Activated T-helper 1 cell treated with Interleukin-2 at 50 U/mL for 16 hours (primary cell): Measurements from ENCODE around the gene ZBED4.

Experiments used
- DNase-seq: peaks from one replicate; pipeline ENCODE4 v3.0.0-alpha.2; 2020; ENCODE audit warnings: low read depth

ZBED4 gene

DNA sequence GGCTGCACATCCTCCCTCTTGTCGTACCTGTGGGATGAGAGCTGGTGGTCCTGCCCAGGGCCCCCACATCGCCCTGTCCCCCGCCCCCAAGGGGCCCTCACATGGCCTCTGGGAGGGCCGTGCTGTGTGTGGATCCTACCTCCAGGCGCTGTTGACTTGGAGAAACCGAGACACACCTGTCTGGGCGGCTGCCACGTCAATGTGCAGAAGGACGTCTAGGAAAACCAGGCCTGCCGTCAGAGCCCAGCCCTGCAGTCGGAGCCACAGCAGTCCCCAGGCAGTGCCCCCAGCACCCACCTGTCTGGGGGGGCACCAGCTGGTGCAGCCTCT, 50.4 kb downstream of the ZBED4 start:
- no peak for DNase-seq

DNA sequence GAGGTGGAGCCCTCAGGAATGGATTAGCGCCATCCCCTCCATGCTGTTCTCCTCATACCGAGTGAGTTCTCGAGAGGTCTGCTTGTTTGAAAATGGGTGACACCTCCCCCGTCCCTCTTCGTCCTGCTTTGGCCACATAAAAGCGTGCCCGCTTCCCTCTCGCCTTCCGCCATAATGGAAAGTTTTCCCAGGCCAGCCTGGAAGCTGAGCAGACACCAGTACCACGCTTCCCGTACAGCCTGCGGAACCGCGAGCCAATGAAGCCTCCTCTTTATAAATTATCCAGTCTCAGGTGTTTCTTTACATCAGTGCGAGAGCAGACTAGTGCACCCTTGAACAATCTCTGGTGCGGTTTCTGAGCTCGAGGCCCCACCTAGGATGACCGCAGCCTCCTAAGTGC, 51.8 kb downstream of the ZBED4 start:
- no peak for DNase-seq

DNA sequence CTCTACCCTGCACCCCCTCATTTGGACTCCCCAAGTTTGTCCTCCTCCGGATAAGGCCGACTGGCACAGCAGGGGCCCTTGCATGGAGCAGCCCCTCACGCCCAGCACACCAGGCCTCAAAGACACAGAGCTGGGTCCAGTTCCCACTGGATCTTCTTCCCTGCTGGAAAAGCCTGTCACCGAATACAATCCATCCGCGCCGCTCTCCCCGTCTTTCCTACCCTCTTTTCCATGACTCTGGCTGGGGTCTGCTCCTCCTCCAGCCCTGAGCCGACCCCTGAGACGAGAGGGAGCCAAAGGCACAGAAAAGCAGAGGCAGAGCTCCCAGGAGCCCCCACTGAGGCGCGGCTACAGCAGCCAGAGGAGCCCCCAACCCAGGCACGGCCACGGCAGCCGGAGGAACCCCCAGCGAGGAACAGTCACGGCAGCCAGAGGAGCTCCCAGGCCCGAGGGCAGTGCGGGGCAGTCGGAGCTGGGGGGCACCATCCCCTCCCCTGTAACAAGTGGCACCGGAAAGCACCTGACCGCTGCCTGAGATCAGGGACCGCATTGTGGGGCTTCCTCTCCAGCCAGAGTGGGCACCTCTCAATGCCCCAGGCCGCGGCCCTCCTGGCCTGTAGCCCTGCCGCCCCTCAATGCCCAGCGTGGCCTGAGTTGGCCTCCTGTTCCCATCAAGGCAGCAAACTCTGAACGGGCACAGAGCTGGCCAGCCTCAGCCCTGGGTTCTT, 52.6 kb downstream of the ZBED4 start:
- DNase-seq, result no peak

DNA sequence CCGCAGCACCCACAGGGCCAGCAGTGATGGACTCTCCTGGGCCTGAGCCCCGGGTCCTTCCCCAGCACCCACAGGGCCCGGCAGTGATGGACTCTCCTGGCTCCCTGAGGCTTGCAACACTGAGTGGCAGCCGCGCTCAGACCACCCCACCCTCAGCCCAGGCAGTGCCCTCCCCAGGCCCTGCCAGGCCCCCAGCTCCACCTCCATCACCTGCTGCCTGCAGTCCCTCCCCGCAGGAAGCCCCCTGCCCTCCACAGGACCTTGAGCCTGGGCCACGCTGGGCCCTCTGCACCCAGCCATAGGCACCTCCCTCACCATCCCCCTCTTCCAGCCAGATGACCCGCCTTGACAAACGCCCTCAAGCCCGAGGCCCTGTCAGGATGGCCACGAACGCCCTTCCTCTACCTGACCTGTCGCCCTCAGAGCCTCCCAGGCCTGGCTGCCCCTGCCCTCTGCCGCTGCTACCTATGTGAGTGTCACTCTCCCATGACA, 53.2 kb downstream of the ZBED4 start:
- no peak for DNase-seq

DNA sequence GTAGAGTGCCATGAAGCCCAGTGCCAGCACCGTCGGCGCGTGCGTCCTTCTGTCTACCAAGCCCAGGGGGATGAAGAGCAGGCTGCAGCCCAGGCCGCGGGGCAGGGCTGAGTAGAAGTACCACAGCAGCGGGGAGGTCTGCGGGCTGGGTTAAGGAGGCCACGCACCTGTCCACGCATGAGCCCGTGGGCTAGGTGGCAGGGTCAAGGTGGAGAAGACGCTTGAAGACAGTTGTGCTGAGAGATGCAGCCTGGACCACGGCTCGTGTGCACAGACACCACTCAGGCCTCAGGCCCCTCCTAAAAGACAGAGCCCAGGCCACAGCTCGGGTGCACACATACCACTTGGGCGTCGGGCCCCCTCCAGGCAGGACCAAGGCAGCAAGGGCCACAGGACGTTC, 54.2 kb downstream of the ZBED4 start:
- no peak for DNase-seq

DNA sequence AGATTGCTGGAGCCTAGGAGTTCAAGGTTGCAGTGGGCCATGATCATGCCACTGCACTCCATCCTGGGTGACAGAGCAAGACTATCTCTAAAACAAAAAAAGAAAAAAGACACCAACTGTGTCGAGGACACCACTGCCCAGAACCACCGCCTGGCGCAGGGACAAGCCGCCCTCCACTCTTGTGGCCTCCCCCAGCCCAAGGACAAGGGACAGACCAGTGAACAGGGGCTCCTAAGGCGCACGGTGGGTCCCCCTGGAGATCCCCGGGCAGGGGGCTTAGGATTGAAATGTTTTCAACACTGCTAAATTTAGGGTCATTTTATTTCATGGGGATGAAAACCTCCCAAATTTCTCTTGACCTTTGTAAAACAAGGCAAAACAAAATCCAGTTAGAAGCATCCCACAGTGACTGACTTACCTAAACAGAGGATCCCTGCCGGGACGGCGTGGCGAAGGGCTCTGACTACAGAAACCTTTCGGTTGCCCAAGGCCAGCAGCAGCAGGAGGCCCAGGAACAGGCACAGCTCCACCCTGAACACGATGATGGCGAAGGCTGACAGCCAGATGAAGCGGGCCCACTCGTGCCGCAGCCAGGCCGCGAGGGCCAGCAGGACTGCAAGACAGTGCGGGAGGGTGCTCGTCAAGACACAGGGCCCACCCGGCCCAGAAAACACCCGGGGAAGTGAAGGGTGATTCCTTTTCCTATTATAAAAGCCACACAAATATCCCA, 56.0 kb downstream of the ZBED4 start:
- DNase-seq, result no peak

DNA sequence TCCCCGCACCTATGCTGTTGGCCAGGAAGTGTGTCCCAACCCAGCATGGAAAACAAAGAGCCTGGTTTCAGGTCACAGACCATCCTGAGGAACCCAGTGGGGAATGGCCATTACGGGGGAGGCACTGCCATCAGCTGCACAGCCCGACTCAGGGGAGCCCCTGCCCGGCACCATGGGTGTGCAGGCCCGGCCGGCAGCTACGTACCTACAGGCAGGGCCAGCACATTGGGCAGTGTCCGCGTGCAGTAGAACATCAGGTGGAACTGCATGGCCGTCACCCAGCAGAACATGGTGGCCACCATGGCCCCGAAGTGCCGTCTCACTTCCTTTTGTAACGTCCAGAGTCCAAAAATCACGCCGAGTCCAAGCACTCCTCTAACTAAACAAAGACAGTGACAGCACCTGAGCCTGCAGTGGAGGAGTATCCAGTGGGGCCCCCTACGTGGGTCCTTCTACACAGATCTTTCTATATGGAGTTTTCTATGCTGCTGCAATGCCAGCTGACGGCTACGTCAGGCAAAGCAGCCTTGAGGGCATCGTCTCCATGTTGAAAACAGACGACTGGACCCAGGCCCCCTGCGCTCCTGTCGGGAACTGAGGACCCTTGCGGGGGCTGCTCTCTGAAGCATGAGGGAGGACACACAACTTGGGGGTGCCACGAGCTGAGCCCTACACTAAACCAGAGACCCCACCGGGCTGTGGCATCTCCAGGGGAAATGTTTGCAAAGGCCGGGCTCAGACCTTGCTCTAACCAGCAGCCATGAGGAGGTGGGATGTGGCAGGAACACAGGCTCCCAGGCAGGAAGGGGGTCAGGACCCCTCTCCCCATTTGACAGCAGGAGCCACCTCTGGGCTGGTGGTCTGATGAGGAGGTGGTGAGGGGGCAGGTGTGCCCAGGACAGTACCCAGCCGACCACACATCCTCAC, 56.8 kb downstream of the ZBED4 start:
- no peak for DNase-seq

DNA sequence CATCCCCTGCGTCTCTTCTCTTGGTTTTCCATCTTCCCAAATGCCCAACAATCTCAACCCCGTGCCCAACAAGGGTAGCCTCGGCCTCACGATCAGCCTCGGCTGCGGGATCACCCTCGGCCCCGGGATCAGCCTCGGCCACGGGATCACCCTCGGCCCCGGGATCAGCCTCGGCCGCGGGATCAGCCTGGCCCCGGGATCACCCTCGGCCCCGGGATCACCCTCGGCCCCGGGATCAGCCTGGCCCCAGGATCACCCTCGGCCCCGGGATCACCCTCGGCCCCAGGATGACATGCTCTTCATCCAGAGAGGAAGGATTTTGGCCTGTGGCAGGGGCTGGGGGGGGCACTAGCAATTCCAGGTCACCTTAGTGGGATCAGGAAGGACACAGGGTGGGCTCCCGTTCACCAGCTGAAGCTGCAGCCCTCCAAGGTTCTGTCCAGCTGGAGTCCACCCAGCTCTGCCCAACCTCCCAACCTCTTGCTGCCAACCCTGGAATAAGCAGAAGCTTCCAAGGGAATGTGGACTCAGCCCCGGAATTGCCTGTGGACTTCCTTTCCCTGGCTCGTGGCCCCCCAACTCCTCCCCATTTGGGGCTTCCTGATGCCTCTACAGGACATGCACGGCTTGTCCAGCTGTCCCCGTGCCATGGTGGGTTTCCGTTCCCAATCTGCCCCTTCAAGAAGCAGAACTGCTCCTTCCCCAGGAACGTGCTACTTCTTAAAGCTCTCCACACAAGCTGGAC, 58.4 kb downstream of the ZBED4 start:
- DNase-seq, result no peak

DNA sequence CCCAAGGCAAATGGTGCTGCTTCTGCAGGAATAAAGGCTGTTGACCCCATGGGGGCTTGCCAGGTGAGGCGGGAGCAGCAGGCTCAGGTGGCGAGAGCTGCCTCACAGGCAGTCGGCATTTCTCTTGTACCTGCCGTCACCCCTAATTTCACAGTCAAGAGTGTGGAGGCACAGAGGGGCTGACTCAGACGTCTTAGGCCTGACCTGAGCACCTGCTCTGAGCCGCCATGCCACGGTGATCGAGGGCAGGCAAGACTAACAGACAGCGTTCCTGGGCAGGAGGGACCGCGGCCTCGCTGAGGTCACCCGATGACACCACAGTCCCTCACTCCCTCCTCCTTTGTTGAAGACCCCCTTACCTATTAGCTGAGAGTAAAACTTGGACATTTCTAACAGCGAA, 59.4 kb downstream of the ZBED4 start:
- no peak for DNase-seq

DNA sequence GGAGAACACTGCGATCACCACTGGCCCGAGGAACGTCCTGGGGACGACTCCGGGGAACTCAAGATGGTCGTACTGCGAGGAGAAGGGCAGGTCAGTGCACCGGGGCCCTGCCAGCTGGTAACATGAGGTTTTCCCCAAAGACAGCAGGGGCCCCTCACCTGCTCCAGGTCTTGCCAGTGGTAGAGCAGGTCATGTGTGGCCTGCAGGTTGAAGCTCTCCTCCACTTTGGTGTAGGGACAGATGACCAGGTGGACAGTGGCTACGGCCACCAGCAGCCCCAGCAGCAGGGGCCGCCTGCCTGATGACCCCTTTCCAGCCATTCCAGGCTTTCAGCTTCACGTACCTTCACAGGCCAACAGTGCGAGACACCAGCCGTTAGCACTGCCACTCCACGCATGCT, 59.8 kb downstream of the ZBED4 start:
- no peak for DNase-seq

DNA sequence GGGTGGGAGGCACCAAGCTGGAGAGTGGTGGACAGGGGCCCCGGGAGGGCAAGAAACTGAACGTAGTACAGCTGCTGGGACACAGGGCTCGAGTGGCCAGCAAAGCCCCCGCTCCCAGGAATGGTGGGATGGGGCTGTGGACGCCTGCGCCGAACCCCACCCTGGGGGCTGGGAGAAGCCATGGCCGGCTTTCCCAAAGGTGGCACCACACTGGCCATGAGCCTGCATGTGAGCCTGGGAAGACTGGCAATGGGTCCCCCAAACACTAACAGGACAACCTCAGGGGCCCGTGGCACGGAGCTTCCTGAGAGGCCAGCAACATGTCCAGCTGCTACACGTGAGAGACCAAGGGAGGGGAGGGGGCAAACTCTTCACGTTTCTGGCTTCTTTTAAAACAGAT, 60.6 kb downstream of the ZBED4 start:
- no peak for DNase-seq

DNA sequence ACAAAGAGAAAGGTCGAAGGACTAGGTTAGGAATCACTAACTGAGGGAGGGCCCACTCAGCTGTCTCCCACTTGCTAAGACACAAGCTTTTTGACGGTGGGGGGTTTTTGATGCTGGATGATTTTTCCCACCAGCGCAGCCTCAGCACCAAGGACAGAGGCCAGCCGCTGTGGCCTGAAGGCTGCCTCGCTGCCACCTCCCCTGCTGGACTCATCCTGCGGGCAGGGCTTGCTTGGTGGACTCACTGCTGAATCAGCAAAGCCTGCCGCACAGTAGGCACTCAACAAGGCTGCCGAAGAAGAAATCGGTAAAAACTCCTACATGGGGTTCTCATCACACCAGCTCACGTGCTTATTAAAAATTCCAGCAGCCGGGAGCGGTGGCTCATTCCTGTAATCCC, 62.0 kb downstream of the ZBED4 start:
- no peak for DNase-seq

DNA sequence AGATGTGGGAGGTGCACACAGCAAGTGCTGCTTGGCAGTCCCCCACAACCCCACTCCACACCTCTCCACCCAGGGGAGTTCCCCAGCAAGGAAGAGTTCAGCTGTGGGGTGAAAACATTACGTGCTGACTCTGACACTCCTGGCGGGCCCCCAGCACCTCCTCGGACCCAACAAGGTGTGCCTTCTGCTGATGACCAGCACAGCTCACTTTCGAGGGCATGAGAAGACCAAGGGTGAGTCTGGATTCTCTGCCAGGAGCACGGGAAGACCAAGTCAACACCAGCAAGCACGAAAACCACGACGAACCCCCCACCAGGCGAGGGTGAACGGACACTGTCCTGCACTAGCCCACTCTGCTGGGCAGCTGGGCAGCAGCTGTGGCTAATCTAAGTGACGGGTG, 63.2 kb downstream of the ZBED4 start:
- DNase-seq, result no peak

DNA sequence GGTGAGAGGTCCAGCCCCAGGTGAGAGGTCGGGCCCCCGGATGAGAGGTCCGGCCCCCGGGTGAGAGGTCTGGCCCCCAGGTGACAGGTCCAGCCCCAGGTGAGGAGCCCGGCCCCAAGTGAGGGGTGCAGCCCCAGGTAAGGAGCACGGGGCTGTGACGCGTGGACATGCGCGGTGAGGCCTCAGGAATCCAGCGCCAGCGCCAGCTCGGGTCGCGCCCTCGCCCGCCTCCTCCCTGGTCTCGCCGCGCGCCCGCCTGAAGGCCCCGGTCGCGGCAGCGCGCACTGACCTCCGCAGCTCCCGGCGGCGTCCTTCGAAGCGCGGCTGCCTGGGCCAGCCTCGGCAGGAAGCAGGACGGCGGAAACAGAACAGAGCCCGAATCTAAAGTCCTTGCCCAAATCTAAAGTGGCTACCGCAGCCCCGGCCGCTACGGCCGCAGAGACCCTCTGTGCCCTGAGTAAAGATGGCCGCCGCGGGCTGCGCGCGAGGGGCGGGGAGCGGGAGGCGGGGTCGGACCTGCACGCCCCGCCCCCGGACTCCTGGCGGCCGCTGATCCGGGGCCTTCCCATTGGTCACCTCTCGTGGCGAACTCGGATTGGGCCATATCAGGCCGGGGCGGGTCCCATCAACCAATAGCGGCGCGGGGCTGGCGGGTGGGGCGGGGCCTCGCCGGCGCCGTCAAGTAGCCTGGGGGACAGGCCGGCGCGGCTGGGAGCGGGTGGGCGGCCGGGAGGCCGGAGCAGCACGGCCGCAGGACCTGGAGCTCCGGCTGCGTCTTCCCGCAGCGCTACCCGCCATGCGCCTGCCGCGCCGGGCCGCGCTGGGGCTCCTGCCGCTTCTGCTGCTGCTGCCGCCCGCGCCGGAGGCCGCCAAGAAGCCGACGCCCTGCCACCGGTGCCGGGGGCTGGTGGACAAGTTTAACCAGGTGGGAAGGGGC, 64.6 kb downstream of the ZBED4 start, which contains the start of the genes ALG12 and CRELD2:
TSS of gene ALG12 (minus strand) at position 465 of the 937 bp plus-strand sequence. CDS start 4,673 bp downstream, outside the sequence.
TSS of gene CRELD2 (plus strand) at position 661 of the 937 bp plus-strand sequence. CDS start at position 797, 136 bp downstream.
- peak; percentile 96 for DNase-seq

DNA sequence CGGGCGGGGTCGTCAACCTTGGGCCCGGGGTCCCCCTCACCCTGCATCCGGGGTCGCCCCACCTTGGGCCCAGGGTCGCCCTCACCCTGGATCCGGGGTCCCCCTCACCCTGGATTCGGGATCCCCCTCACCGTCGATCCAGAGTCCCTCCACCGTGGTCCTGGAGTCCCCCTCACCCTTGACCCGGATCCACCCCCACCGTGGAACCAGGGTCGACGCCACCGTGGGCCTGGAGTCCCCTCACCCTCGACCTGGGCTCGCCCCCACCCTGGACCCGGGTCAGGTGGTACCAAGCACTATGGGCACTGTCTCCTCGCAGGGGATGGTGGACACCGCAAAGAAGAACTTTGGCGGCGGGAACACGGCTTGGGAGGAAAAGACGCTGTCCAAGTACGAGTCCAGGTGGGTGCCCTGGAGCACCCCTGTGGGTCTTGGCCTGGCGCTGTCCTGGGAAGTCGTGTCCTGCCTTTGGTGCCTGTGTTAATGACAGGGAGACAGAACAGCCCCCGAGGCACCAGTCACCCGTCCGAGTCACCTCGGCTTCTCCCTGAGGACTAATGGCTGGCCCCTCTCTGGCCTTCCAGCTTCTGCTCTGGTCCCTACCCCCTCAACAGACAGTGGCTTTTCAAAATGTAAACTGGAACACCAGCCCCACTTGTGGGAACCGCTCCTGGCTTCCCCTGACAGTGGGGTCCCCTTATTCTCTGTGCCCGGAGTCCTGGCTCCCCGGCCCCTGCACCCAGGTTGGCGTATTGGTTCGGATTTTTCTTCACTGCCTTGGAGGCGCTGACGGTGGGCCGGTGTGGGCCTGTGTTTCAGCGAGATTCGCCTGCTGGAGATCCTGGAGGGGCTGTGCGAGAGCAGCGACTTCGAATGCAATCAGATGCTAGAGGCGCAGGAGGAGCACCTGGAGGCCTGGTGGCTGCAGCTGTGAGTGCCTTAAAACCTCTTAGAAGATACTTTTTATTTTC, 65.6 kb downstream of the ZBED4 start:
- no peak for DNase-seq

DNA sequence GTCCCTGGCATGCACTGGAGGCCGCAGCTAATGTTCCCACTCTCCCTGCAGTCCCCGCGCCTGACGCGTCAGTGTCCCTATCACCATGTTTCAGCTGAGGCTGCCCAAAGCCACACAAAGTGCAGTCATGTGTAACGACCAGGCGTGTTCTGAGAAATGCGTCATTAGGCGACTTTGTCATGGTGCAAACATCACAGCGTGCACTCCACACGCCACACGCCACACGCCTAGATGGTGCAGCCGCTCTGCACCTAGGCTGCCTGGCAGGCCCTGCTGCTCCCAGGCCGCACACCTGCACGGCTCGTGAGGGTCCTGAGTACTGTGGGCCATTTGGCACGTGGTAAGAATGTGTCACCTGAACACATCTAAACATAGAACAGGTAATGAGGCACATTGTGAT, 67.2 kb downstream of the ZBED4 start:
- no peak for DNase-seq

DNA sequence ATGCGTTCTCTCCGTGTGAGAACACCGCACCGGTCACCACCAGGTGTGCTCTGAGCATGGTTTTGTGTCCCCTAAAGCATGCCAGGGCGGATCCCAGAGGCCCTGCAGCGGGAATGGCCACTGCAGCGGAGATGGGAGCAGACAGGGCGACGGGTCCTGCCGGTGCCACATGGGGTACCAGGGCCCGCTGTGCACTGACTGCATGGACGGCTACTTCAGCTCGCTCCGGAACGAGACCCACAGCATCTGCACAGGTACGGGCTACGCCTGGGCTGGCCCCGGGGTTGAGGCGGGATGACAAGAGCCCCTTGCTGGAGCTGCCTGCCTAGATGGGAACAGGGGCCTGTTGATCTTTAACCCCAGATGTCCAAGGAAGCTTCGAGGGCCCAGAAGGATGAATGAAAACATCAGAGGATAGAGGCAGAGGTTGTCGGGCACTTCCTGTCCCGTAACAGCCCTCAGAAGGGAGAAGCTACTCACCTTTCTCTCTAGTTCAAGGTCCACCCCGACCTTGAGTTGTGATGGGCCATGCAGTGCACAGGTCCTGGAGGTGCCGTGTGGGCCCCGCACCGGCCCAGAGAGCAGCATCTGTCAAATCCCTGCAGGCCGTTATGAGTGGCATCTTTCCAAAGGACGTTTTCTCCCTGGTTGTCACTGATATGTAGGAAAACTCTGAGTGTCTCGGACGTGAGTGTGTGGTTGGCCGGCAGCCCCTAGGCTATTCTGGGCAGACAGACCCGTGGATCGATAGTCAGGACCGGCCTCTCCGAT, 68.0 kb downstream of the ZBED4 start:
- DNase-seq, result no peak

DNA sequence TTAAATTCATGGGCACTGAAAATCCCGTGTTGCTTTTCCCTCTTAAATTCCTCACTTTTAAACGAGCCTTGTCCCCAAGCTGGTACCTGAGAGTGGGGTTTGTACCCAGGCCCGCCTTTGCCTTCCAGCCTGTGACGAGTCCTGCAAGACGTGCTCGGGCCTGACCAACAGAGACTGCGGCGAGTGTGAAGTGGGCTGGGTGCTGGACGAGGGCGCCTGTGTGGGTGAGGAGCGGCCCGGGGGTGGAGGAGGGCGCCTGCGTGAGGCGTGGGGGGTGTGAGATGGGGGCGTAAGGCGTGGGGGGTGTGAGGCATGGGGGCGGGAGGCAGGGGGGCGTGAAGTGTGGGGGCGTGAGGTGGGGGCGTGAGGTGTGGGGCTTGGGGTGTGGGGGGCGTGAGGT, 68.8 kb downstream of the ZBED4 start:
- no peak for DNase-seq

DNA sequence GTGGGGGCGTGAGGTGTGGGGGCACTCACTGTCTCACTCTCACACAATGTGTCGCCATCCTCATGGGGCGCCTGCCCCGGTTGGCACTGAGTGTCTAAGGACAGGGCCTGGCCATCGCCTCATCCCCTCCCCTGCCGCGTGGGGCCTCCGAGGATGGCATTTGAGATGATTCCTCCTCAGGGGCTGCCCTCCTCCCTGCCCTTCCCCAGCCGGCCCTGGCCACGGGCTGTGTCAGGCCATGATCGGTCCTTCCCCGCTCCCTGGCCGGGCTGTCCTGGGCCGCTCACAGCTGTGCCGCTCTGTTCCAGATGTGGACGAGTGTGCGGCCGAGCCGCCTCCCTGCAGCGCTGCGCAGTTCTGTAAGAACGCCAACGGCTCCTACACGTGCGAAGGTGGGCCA, 69.3 kb downstream of the ZBED4 start:
- no peak for DNase-seq
